ENCODE measurements around the gene TMEM98.
"Not testable (repeated sequence)": the region's sequence is repeated elsewhere in the genome, so short reads cannot be mapped to it uniquely, and the experiment has no call there.

TMEM98 gene

GRCh38 chr17:32987868-32988267 lies 59.9 kb downstream of the TMEM98 start:
- DNase-seq = not testable (repeated sequence)

GRCh38 chr17:32988481-32989101 lies 60.6 kb downstream of the TMEM98 start:
- DNase-seq = no peak

- DNase-seq = no peak
These were observed 64.5 kb downstream of the TMEM98 start for GRCh38 chr17:32992321-32993033.

GRCh38 chr17:32993977-32994376 lies 66.0 kb downstream of the TMEM98 start:
- DNase-seq = no peak

All from stimulated activated CD4-positive, alpha-beta T cell treated with anti-CD3 and anti-CD28 coated beads, Interleukin-2, amount 100 ng/mL, for 24 hours (primary cell).